BE2C (cell line): ENCODE data around the gene CCL11.

ENCODE experiments used
- DNase-seq: peaks from one replicate; pipeline ENCODE4 v3.0.0-alpha.2; 2020
- H3K27me3 ChIP-seq: fragments of 250-450 bp; sonication (Bioruptor Pico); 2 replicates; pipeline ENCODE4 v1.5.1; 2020; ENCODE audit warnings: mild to moderate bottlenecking
- H3K36me3 ChIP-seq: fragments of 250-450 bp; sonication (Bioruptor Pico); 2 replicates; pipeline ENCODE4 v1.5.1; 2020; ENCODE audit warnings: mild to moderate bottlenecking
- H3K4me1 ChIP-seq: fragments of 250-450 bp; sonication (Bioruptor Pico); 2 replicates; pipeline ENCODE4 v1.5.1; 2020
- H3K4me3 ChIP-seq: 2 replicates; pipeline ENCODE4 v1.5.1; 2011; ENCODE audit warnings: low read depth, low read length
- H3K9me3 ChIP-seq: fragments of 250-450 bp; sonication (Bioruptor Pico); 2 replicates; pipeline ENCODE4 v1.5.1; 2020
- TF ChIP-seq, protein P1 (sequence below): IDR thresholded peaks from 2 replicates; pipeline ENCODE4 v1.5.1; 2012; ENCODE audit warnings: mild to moderate bottlenecking, low read depth, low read length

CCL11 gene

DNA sequence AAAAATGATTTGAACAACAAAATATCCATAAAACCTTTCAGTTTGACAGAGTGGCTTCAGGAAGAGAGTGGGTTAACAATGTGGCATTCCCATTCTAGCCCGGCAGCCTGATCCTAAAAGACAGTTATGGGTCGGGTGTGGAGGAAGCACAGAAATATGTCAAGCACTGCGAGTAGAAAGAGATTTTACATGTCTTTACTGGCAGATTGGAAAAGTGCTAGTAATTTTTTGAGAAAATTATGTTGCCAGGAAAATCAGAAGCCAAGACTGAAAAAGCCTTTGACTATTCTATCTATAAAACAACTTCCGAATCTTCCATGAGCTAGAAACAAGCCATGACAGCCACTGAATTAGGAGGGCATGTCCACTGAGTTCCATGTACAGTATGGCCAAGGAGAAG is 24.7 kb upstream of the CCL11 start:
- TF ChIP-seq, protein P1, sequence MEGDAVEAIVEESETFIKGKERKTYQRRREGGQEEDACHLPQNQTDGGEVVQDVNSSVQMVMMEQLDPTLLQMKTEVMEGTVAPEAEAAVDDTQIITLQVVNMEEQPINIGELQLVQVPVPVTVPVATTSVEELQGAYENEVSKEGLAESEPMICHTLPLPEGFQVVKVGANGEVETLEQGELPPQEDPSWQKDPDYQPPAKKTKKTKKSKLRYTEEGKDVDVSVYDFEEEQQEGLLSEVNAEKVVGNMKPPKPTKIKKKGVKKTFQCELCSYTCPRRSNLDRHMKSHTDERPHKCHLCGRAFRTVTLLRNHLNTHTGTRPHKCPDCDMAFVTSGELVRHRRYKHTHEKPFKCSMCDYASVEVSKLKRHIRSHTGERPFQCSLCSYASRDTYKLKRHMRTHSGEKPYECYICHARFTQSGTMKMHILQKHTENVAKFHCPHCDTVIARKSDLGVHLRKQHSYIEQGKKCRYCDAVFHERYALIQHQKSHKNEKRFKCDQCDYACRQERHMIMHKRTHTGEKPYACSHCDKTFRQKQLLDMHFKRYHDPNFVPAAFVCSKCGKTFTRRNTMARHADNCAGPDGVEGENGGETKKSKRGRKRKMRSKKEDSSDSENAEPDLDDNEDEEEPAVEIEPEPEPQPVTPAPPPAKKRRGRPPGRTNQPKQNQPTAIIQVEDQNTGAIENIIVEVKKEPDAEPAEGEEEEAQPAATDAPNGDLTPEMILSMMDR, result no peak
- DNase-seq, result no peak

DNA sequence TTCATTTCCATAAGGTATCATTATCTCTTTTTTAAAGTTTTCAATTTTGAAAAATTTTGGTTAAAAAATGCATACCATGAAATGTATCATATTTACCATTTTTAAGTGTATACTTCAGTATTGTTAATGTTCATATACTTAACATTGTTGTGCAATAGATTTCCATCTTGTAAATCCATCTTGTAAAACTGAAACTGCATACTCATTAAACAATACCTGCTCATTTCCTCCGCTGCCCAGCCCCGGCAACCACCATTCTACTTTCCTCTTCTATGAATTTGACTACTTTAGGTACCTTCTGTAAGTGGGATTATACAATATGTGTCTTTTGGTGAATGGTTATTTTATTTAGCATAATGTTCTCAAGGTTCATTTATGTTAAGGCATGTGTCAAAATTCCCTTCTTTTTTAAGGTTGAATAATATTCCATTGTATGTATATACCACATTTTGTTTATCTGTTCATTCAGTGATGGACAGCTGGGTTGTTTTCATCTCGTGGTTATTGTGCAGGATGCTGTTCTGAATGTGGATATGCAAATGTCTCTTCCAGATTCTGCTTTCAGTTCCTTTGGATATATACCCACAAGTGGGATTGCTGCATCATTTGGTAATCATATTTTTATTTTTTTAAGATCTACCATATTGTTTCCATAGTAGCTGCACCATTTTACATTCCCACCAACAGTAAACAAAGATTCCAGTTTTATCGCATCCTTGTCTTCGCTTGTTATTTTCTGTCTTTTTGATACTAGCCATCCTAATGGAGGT is 23.8 kb upstream of the CCL11 start:
- peaks cover 10% of the 10 kb centered on the region; the same call in 1 of the 2 replicates for H3K27me3 ChIP-seq
- no peaks in the 10 kb centered on the region for H3K4me1 ChIP-seq
- TF ChIP-seq, protein P1, result no peak
- H3K4me3 ChIP-seq, result no peak overlapping the region
- no peak for DNase-seq
- no peaks in the 10 kb centered on the region for H3K9me3 ChIP-seq
- H3K36me3 ChIP-seq, result no peaks in the 10 kb centered on the region

More for the DNA sequence above, 24.7 kb upstream of the CCL11 start:
- Histone ChIP-seq H3K9me3 (no peaks in the 10 kb centered on the region), H3K4me1 (no peaks in the 10 kb centered on the region), H3K4me3 (no peak overlapping the region), H3K36me3 (no peaks in the 10 kb centered on the region), H3K27me3 (peaks cover 10% of the 10 kb centered on the region; the same call in 1 of the 2 replicates)

DNA sequence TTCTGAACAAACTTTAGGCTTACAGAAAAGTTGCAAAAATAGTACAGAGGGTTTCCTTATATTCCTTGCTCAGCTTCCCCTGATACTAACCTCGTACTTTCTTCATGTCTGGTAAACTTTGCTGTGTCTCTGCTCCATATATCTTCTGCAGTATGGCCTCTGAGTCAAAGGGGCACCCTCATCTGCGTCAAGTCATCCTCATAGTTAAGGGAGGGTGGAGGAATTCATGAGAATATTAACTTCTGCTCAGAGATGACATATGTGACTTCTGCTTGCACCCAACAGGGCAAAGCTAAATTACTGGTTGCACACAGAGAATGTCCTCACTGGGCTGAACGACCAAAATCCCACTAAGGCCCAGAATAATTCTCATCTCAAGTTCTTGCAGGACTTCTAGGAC is 19.8 kb upstream of the CCL11 start:
- Histone ChIP-seq H3K4me1 (no peaks in the 10 kb centered on the region), H3K36me3 (no peaks in the 10 kb centered on the region), H3K9me3 (no peaks in the 10 kb centered on the region), H3K4me3 (no peak overlapping the region), H3K27me3 (peaks cover 10% of the 10 kb centered on the region; the same call in 1 of the 2 replicates)
- DNase-seq, result no peak
- TF ChIP-seq, protein P1, result no peak

DNA sequence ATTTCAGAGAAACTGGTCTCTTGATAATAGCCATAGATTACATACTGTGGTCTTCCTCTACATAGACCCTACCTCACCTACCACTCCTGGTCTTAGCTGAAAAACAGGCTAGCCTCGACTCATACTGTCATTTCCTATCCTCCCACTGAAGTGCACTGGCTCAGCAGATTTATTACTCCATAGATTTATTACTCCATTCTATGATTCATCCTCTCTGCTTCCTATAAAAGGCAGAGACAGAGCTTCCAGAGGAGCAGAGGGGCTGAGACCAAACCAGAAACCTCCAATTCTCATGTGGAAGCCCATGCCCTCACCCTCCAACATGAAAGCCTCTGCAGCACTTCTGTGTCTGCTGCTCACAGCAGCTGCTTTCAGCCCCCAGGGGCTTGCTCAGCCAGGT is 15.6 kb upstream of the CCL11 start, which contains the start of gene CCL7:
CCL7 (plus strand) TSS at position 253 of the 400 bp plus-strand sequence; CDS start at position 323, 70 bp downstream.
- no peak for DNase-seq
- TF ChIP-seq, protein P1, result no peak
- Histone ChIP-seq H3K4me3 (no peak within 1 kb of the TSS), H3K36me3 (no peaks in the 10 kb centered on the region), H3K27me3 (peaks cover 3% of the 10 kb centered on the region; the same call in 1 of the 2 replicates), H3K4me1 (no peaks in the 10 kb centered on the region), H3K9me3 (no peaks in the 10 kb centered on the region)

DNA sequence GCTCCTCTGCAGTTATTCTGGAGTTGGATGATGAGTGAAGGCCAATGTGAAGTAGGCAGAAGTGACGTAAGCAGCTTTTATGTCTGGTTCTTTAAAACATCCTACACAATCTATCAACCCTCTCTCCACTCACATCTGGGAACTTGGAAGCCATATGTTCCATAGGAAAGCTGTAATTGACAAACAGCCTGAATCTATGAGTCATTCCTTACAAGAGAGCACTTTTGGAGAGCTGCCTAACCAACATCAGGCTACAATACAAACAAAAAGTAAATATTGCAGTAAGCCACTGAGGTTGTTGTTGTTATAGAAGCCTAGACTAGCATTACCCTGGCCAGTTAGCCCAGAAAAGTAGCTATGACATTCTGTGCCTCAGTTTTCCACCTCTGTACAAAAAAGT is 9.7 kb upstream of the CCL11 start:
- TF ChIP-seq, protein P1, result no peak
- Histone ChIP-seq H3K27me3 (no peaks in the 10 kb centered on the region; the same call in 1 of the 2 replicates), H3K4me3 (no peak overlapping the region), H3K4me1 (no peaks in the 10 kb centered on the region), H3K36me3 (no peaks in the 10 kb centered on the region), H3K9me3 (no peaks in the 10 kb centered on the region)
- DNase-seq, result no peak

DNA sequence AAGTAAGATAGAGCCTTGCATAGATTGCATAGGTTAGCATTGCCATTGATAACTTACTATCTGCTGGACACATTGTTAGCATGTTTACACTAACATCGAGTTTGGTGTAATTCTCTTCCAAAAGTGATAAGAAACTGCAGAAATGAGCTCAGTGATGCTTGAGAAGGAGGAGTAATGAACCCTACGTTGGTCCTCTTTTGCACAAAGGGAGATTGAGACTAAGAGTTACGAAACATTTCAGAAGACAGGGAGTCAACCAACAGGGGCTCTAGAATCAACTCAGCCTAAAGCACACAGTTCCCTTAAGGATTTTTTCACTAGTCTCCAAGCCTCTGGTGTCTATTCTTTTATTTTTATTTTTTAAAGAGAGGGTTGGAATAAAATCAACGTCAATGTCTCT is 8.7 kb upstream of the CCL11 start:
- no peaks in the 10 kb centered on the region for H3K9me3 ChIP-seq
- H3K36me3 ChIP-seq, result no peaks in the 10 kb centered on the region
- H3K27me3 ChIP-seq, result no peaks in the 10 kb centered on the region; the same call in 1 of the 2 replicates
- TF ChIP-seq, protein P1, result no peak
- no peak for DNase-seq
- H3K4me1 ChIP-seq, result no peaks in the 10 kb centered on the region
- H3K4me3 ChIP-seq, result no peak overlapping the region
